DOHH2 (cell line): Measurements from ENCODE around the gene AGPAT1.

Experiments used
- H3F3A ChIP-seq: fragments of 200-600 bp; sonication (generic), shearing (Covaris generic); 2 replicates; pipeline ENCODE4 v1.6.0; 2016; ENCODE audit warnings: antibody characterized with exemption, mild to moderate bottlenecking; ENCODE audit not compliant: control insufficient read depth, insufficient read depth
- H3K27ac ChIP-seq: fragments of 200-600 bp; sonication (generic); 2 replicates; pipeline ENCODE4 v1.5.1; 2014; ENCODE audit warnings: low read depth, mild to moderate bottlenecking, low read length, moderate library complexity
- H3K27me3 ChIP-seq: fragments of 200-600 bp; sonication (generic); 2 replicates; pipeline ENCODE4 v1.6.1; 2014; ENCODE audit warnings: mild to moderate bottlenecking, low read length, mixed read lengths; ENCODE audit not compliant: control insufficient read depth
- H3K36me3 ChIP-seq: fragments of 200-600 bp; sonication (generic); 2 replicates; pipeline ENCODE4 v1.6.1; 2014; ENCODE audit warnings: mild to moderate bottlenecking, low read length, moderate library complexity, mixed read lengths; ENCODE audit not compliant: control insufficient read depth
- H3K4me1 ChIP-seq: fragments of 200-600 bp; sonication (generic); 2 replicates; pipeline ENCODE4 v1.6.1; 2014; ENCODE audit warnings: mild to moderate bottlenecking, low read length, mixed read lengths; ENCODE audit not compliant: control insufficient read depth
- H3K4me2 ChIP-seq: fragments of 200-600 bp; sonication (generic); 2 replicates; pipeline ENCODE4 v1.6.0; 2014; ENCODE audit warnings: mild to moderate bottlenecking, low read length, moderate library complexity
- H3K4me3 ChIP-seq: fragments of 200-600 bp; sonication (generic); 2 replicates; pipeline ENCODE4 v1.5.1; 2014; ENCODE audit warnings: mild to moderate bottlenecking, low read length, mixed read lengths
- H3K79me2 ChIP-seq: fragments of 200-600 bp; sonication (generic); 2 replicates; pipeline ENCODE4 v1.6.1; 2014; ENCODE audit warnings: mild to moderate bottlenecking, low read length, mixed read lengths; ENCODE audit not compliant: control insufficient read depth
- H3K9me2 ChIP-seq: fragments of 200-600 bp; sonication (generic); replicated peaks from 2 replicates; pipeline ENCODE4 v1.6.1; 2014; ENCODE audit warnings: mild to moderate bottlenecking, low read length, mixed read lengths; ENCODE audit not compliant: control insufficient read depth
- H3K9me3 ChIP-seq: fragments of 200-600 bp; sonication (generic); 2 replicates; pipeline ENCODE4 v1.6.1; 2014; ENCODE audit warnings: antibody characterized with exemption, low read length, mixed read lengths; ENCODE audit not compliant: control insufficient read depth, insufficient read depth
- H4K20me1 ChIP-seq: fragments of 200-600 bp; sonication (generic); 2 replicates; pipeline ENCODE4 v1.6.0; 2014; ENCODE audit warnings: low read depth, mild to moderate bottlenecking, antibody characterized with exemption, low read length, moderate library complexity; ENCODE audit not compliant: control insufficient read depth, insufficient read depth
- CTCF ChIP-seq: fragments of 200-600 bp; sonication (generic); IDR thresholded peaks from one replicate; pipeline ENCODE4 v1.5.1; 2014; ENCODE audit warnings: antibody characterized with exemption, mild to moderate bottlenecking, low read depth, low read length; ENCODE audit not compliant: poor library complexity, severe bottlenecking
- EZH2phosphoT487 ChIP-seq: fragments of 200-600 bp; sonication (generic); IDR thresholded peaks from 2 replicates; pipeline ENCODE4 v1.6.1; 2017; ENCODE audit warnings: borderline replicate concordance, mild to moderate bottlenecking, antibody characterized with exemption, low read length, moderate library complexity, mixed read lengths

Gene AGPAT1

DNA sequence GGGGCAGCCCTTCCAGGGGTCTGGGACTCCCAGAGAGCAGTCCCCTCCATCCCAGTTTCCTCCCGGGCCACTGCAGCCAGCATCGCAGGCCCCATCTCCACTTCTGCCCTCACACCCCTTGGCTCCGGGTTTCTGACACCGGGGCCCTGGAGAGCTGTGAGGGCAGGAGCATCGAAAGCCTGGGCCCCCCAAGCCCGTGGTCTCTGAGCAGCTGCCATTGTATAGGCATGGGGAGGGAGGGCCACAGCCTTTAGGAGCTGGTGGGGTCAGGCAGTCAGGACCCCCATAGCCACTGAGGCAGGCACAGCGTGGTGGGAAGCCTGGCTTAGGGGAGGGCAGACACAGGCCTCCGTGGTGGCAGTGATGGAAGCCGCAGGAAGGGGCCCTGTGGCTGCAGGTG, 26.3 kb upstream of the AGPAT1 start:
- no peaks in the 10 kb centered on the region for H3K27me3 ChIP-seq
- no peaks in the 10 kb centered on the region for H3K79me2 ChIP-seq
- H4K20me1 ChIP-seq: no peaks in the 10 kb centered on the region
- H3K27ac ChIP-seq: no peak overlapping the region
- TF ChIP-seq CTCF (no peak), EZH2phosphoT487 (no peak)
- H3K4me3 ChIP-seq: no peak overlapping the region
- H3F3A ChIP-seq: peaks cover 12% of the 10 kb centered on the region
- H3K9me2 ChIP-seq: no peaks in the 10 kb centered on the region
- no peaks in the 10 kb centered on the region for H3K36me3 ChIP-seq
- no peak overlapping the region for H3K4me2 ChIP-seq
- peaks cover 11% of the 10 kb centered on the region for H3K4me1 ChIP-seq
- H3K9me3 ChIP-seq: no peaks in the 10 kb centered on the region

DNA sequence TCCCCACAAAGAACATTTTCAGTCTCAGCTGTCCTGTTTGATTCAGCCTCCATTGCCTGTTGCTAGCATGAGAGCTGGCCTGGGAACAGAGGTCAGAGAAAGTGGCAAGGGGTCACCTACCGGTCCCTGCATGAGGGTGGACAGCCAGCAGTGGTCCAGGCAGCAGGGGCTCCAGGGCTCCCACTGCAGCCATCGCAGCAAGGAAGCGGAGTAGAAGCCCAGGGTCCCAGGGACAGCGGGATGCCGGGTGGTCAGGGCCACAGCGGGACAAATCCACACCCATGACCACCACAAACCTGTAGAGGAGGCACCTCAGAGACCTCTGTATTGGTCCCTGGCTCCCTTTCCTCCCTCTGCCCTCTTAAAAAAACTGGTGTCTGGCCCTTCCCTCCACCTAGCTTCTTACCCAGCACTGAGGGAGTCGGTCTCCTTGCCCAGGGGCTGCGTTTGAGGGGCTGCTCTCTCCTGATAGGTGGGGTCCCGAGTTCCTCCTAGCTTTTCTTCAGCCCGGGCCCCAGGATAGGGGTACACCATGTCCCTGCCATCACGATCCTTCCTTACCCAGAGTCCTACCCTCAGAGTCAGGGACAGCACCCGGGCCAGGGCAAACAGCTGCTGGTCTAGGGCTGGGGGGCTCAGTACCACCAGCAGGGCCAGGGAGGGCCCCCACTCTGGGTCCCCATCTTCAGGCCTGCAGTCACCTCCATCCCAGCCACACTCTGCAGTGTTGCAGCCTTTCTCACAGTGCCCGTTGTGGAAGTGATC, 25.0 kb upstream of the AGPAT1 start:
- Histone ChIP-seq H3K4me3 (no peak overlapping the region), H3F3A (peaks cover 14% of the 10 kb centered on the region), H3K9me2 (no peaks in the 10 kb centered on the region), H3K4me2 (no peak overlapping the region), H3K79me2 (no peaks in the 10 kb centered on the region), H4K20me1 (no peaks in the 10 kb centered on the region), H3K4me1 (peaks cover 22% of the 10 kb centered on the region), H3K27me3 (no peaks in the 10 kb centered on the region), H3K36me3 (peaks cover 3% of the 10 kb centered on the region; the same call in 1 of the 2 replicates), H3K27ac (no peak overlapping the region), H3K9me3 (no peaks in the 10 kb centered on the region)
- TF ChIP-seq CTCF (no peak), EZH2phosphoT487 (no peak)

DNA sequence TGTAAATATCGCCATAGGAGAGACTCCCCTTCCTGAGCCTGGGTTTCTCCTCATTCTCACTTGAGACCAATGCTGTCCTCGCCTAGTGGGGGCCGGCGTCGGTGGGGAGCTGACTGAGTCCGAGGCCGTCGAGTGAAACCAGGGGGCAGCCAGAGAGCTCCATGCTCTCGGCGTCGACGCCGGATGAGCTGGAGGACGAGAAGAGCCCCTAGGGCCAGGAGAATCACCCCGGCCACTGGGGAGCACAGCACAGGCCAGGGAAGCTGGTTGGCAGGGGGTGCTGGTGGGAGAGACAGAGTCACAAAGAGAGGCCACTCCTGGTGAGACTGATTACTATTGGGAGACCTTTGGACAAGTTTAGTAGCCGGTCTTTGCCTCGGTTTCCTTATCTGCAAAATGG, 23.0 kb upstream of the AGPAT1 start:
- no peak overlapping the region for H3K4me3 ChIP-seq
- no peaks in the 10 kb centered on the region for H4K20me1 ChIP-seq
- H3F3A ChIP-seq: peaks cover 18% of the 10 kb centered on the region
- H3K4me1 ChIP-seq: peaks cover 37% of the 10 kb centered on the region
- H3K4me2 ChIP-seq: no peak overlapping the region
- H3K27ac ChIP-seq: no peak overlapping the region
- no peaks in the 10 kb centered on the region for H3K9me2 ChIP-seq
- no peaks in the 10 kb centered on the region for H3K27me3 ChIP-seq
- H3K9me3 ChIP-seq: no peaks in the 10 kb centered on the region
- TF ChIP-seq CTCF: no peak
- TF ChIP-seq EZH2phosphoT487: no peak
- peaks cover 3% of the 10 kb centered on the region; the same call in 1 of the 2 replicates for H3K36me3 ChIP-seq
- peaks cover 3% of the 10 kb centered on the region; the same call in 1 of the 2 replicates for H3K79me2 ChIP-seq
